Chondrocyte (in vitro differentiated cells): ENCODE measurements around the gene OR4X1. TPM values are rescaled to one million over a fixed set of nuclear protein-coding genes. Genes with fewer than 3 reads are reported as not detected.

Experiments
- DNase-seq: peaks from one replicate; pipeline ENCODE4 v3.0.0; 2021; ENCODE audit warnings: mixed read lengths, low spot score
- H3K27ac Mint-ChIP-seq: one replicate; pipeline ENCODE4 v1.8.0; 2021; ENCODE audit warnings: mild to moderate bottlenecking, moderate library complexity, mixed read lengths; ENCODE audit not compliant: unreplicated experiment
- H3K27me3 Mint-ChIP-seq: 2 replicates; pipeline ENCODE4 v1.8.0; 2021; ENCODE audit warnings: low read depth, mixed read lengths
- H3K36me3 Mint-ChIP-seq: 2 replicates; pipeline ENCODE4 v1.8.0; 2021; ENCODE audit warnings: low read depth, mixed read lengths
- H3K4me1 Mint-ChIP-seq: 2 replicates; pipeline ENCODE4 v1.8.0; 2021; ENCODE audit warnings: low read depth, mild to moderate bottlenecking, mixed read lengths
- H3K4me3 Mint-ChIP-seq: one replicate; pipeline ENCODE4 v1.8.0; 2021; ENCODE audit warnings: mild to moderate bottlenecking, moderate library complexity, mixed read lengths; ENCODE audit not compliant: unreplicated experiment
- H3K9me3 Mint-ChIP-seq: 2 replicates; pipeline ENCODE4 v1.8.0; 2021; ENCODE audit warnings: low read depth, mixed read lengths
- CTCF ChIP-seq: fragments of 200-600 bp; sonication (generic); IDR thresholded peaks from 2 replicates; pipeline ENCODE4 v1.5.0; 2021; ENCODE audit warnings: antibody characterized with exemption, mild to moderate bottlenecking, moderate library complexity
- total RNA-seq: library from RNA; stranded (reverse); gene quantifications from 3 replicates; pipeline ENCODE4 v1.2.1, GENCODE V29; 2021

OR4X1 gene
- total RNA-seq, 1 donor from 2014 or later = not detected

DNA sequence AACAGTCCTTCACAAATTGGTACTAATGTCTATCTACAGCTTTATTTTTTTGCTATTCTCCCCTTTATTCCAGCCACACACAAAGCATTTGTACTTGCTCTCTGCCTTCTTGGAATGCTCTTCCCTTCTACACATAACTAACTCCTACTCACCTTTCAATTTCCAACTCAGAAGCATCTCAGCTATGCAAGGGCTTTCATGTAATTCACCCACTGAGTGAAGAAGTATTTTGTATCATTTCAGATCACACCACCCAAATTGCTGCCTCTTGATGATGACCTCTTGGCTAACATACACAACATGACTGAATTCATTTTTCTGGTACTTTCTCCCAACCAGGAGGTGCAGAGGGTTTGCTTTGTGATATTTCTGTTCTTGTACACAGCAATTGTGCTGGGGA, 18.9 kb upstream of the OR4X1 start, which contains the start of gene OR4X2:
OR4X2 (plus strand) TSS at position 301 of the 400 bp plus-strand sequence; CDS start at position 301, 0 bp downstream.
- Mint-ChIP-seq H3K4me3 (no peak within 1 kb of the TSS), H3K27me3 (peaks cover 6% of the 10 kb centered on the region), H3K4me1 (no peaks in the 10 kb centered on the region), H3K36me3 (no peaks in the 10 kb centered on the region), H3K9me3 (peaks cover 14% of the 10 kb centered on the region), H3K27ac (no peak within 1 kb of the TSS)
- DNase-seq = no peak
- no peak for TF ChIP-seq CTCF

- H3K9me3 Mint-ChIP-seq = peaks cover 11% of the 10 kb centered on the region
- H3K27ac Mint-ChIP-seq = no peak overlapping the region
- H3K27me3 Mint-ChIP-seq = no peaks in the 10 kb centered on the region
- DNase-seq = no peak
- no peaks in the 10 kb centered on the region for H3K4me1 Mint-ChIP-seq
- TF ChIP-seq CTCF = no peak
- no peak overlapping the region for H3K4me3 Mint-ChIP-seq
- no peaks in the 10 kb centered on the region for H3K36me3 Mint-ChIP-seq
Measured at GRCh38 chr11:48248902-48249301, 14.8 kb upstream of the OR4X1 start.

DNA sequence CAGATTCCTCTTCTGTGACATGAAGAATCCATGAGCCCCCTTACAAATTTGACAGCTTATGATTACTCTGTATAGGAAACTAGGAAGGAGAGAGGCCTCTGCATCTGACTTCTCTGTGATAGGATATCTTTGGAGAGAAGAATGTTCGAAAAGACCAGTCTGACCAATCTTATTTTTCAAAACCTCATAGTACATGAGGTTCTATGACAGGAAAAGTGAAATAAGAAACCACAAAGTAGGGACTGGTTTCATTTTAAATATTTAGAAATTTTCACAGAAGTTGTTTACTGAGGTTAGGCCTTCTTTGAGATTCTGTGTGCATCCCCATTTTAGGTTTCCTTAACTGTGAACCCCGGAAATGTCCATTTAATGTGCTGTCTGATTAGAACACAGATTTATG, 2.1 kb upstream of the OR4X1 start:
- TF ChIP-seq CTCF = no peak
- Mint-ChIP-seq H3K4me3 (no peak overlapping the region), H3K36me3 (no peaks in the 10 kb centered on the region), H3K9me3 (no peaks in the 10 kb centered on the region), H3K27me3 (peaks cover 3% of the 10 kb centered on the region), H3K27ac (no peak overlapping the region), H3K4me1 (no peaks in the 10 kb centered on the region)
- no peak for DNase-seq

- no peak for DNase-seq
- H3K9me3 Mint-ChIP-seq = no peaks in the 10 kb centered on the region
- H3K4me3 Mint-ChIP-seq = no peak overlapping the region
- peaks cover 7% of the 10 kb centered on the region for H3K27me3 Mint-ChIP-seq
- H3K36me3 Mint-ChIP-seq = no peaks in the 10 kb centered on the region
- H3K4me1 Mint-ChIP-seq = no peaks in the 10 kb centered on the region
- no peak for TF ChIP-seq CTCF
- no peak overlapping the region for H3K27ac Mint-ChIP-seq
Measured at GRCh38 chr11:48270621-48271020, 7.0 kb downstream of the OR4X1 start.

GRCh38 chr11:48272606-48273005, 8.9 kb downstream of the OR4X1 start:
- H3K36me3 Mint-ChIP-seq = no peaks in the 10 kb centered on the region
- H3K27ac Mint-ChIP-seq = no peak overlapping the region
- TF ChIP-seq CTCF = no peak
- no peaks in the 10 kb centered on the region for H3K4me1 Mint-ChIP-seq
- peaks cover 7% of the 10 kb centered on the region for H3K27me3 Mint-ChIP-seq
- DNase-seq = no peak
- no peaks in the 10 kb centered on the region for H3K9me3 Mint-ChIP-seq
- H3K4me3 Mint-ChIP-seq = no peak overlapping the region
